Esophagus muscularis mucosa (tissue), 4 donors: ENCODE data around the gene PRR5L. TPM values are rescaled to one million over a fixed set of nuclear protein-coding genes. Genes with fewer than 3 reads are reported as not detected.

Source experiments
- DNase-seq: peaks from one replicate; pipeline ENCODE4 v3.0.0-alpha.2; 2017; ENCODE audit errors: extremely low spot score
- H3K27ac ChIP-seq, 4 donors: fragments of 200-600 bp; sonication (generic); replicated peaks in 1 of 4; 1 replicate in 3 of 4; 2 replicates in 1 of 4; pipeline ENCODE4 v1.5.1; 2016 to 2019; ENCODE audit warnings: mild to moderate bottlenecking in 1 of 4
- H3K27me3 ChIP-seq, 4 donors: fragments of 200-600 bp; sonication (generic); one replicate each; pipeline versions ENCODE4 v1.5.1 to v1.6.0; 2016 to 2019
- H3K36me3 ChIP-seq, 4 donors: fragments of 200-600 bp; sonication (generic); one replicate each; pipeline ENCODE4 v1.5.1; 2016 to 2019
- H3K4me1 ChIP-seq, 4 donors: fragments of 200-600 bp; sonication (generic); one replicate each; pipeline ENCODE4 v1.5.1; 2016 to 2019
- H3K4me3 ChIP-seq, 4 donors: fragments of 200-600 bp; sonication (generic); 1 replicate in 2 of 4; 2 replicates in 2 of 4; pipeline ENCODE4 v1.5.1; 2016 to 2019; ENCODE audit warnings: mild to moderate bottlenecking in 4 of 4, moderate library complexity in 1 of 4
- H3K9me3 ChIP-seq, 4 donors: fragments of 200-600 bp; sonication (generic); 1 replicate in 3 of 4; 2 replicates in 1 of 4; pipeline ENCODE4 v1.5.1; 2016 to 2019
- CTCF ChIP-seq, 3 experiments: fragments of 200-600 bp in 2 of 3; fragments of 450-650 bp in 1 of 3; sonication (generic) in 2 of 3; IDR thresholded peaks; one replicate each; pipeline ENCODE4 v1.5.1; 2017 to 2019; ENCODE audit warnings: antibody characterized with exemption in 3 of 3, mild to moderate bottlenecking in 2 of 3, moderate library complexity in 1 of 3
- EP300 ChIP-seq: sonication (generic); formaldehyde crosslinking; IDR thresholded peaks from one replicate; pipeline ENCODE4 v1.6.1; 2017; ENCODE audit warnings: antibody characterized with exemption
- POLR2A ChIP-seq: fragments of 450-650 bp; IDR thresholded peaks from one replicate; pipeline ENCODE4 v1.6.1; 2017; ENCODE audit warnings: antibody characterized with exemption, moderate library complexity, mild to moderate bottlenecking, low read depth
- POLR2AphosphoS5 ChIP-seq, 2 donors: sonication (generic); formaldehyde crosslinking; IDR thresholded peaks; one replicate each; pipeline ENCODE4 v1.6.1; 2017; ENCODE audit warnings: antibody characterized with exemption in 2 of 2
- WGBS: methylation state at CpG from one replicate; pipeline ENCODE4 v1.1.5; 2018; 5-methylcytosine and 5-hydroxymethylcytosine counted together
- intact Hi-C: fragments of 100-400 bp; cut with DNase I; formaldehyde crosslinking; loops from one replicate; pipeline ENCODE4 v1.15.1; 2023
- total RNA-seq, 4 donors: library from RNA; depleted of rRNA; stranded (reverse); fragments of >200 nt; gene quantifications; one replicate each; pipeline versions ENCODE4 v1.1.0 to v1.2.1, GENCODE V29; 2016

The PRR5L gene
- total RNA-seq, 4 donors from 2014 or later = 1.7 to 9.6 (median 3.1) TPM

- Histone ChIP-seq H3K9me3 (no peaks in the 10 kb centered on the region), H3K27me3 (peaks cover 0 to 38% (median 17%) of the 10 kb centered on the region in 4 donors), H3K36me3 (no peaks in the 10 kb centered on the region), H3K4me3 (no peak overlapping the region), H3K4me1 (peaks cover 4 to 23% (median 19%) of the 10 kb centered on the region in 4 donors), H3K27ac (no peak overlapping the region)
- WGBS = 78% methylated on average over 4 of the region's 4 CpGs
- TF ChIP-seq POLR2A (no peak), CTCF (IDR thresholded peaks at IDR 0.05) (no peak), EP300 (no peak), POLR2AphosphoS5 (IDR thresholded peaks at IDR 0.05) (no peak)
- DNase-seq = no peak
- intact Hi-C loops = no loop called here
Observed at GRCh38 chr11:36381015-36381360, 84.9 kb downstream of the PRR5L start.

DNA sequence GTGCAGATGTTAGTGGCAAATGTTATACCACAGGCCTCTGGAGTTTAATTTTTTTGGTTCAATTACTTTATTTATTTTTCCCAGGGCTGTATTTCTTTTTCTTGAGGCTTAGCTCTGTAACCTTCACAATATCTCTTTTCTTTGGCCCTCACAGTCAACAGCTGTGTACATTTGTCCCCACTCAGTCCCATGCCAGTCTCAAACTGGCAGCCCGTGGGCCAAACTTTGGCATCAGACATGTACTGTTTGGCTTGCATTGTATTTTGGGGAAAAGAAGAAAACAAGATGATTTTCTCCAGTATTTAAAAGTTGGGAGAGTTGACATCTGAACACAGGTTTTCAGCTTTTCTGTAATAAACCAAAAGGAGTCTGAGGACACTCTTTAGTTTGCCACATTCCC lies 87.1 kb downstream of the PRR5L start:
- Histone ChIP-seq H3K4me3 (no peak overlapping the region), H3K9me3 (no peaks in the 10 kb centered on the region), H3K4me1 (peaks cover 0 to under 1% (median 0%) of the 10 kb centered on the region in 4 donors), H3K36me3 (no peaks in the 10 kb centered on the region), H3K27ac (no peak overlapping the region), H3K27me3 (peaks cover 0 to 16% (median under 1%) of the 10 kb centered on the region in 4 donors)
- WGBS = 100% methylated on average over 1 of the region's 1 CpG
- no peak for TF ChIP-seq POLR2AphosphoS5 (IDR thresholded peaks at IDR 0.05)
- TF ChIP-seq POLR2A = no peak
- TF ChIP-seq CTCF (IDR thresholded peaks at IDR 0.05) = no peak
- TF ChIP-seq EP300 = no peak
- intact Hi-C loops = no loop called here
- no peak for DNase-seq

GRCh38 chr11:36385121-36385970 lies 89.3 kb downstream of the PRR5L start:
- 53% methylated on average over 7 of the region's 9 CpGs for WGBS
- TF ChIP-seq EP300 (no peak), POLR2A (no peak)
- Histone ChIP-seq H3K27me3 (no peaks in the 10 kb centered on the region), H3K27ac (no peak overlapping the region), H3K4me1 (no peaks in the 10 kb centered on the region), H3K36me3 (no peaks in the 10 kb centered on the region), H3K9me3 (no peaks in the 10 kb centered on the region), H3K4me3 (no peak overlapping the region)
- intact Hi-C loops = no loop called here
- DNase-seq = no peak

DNA sequence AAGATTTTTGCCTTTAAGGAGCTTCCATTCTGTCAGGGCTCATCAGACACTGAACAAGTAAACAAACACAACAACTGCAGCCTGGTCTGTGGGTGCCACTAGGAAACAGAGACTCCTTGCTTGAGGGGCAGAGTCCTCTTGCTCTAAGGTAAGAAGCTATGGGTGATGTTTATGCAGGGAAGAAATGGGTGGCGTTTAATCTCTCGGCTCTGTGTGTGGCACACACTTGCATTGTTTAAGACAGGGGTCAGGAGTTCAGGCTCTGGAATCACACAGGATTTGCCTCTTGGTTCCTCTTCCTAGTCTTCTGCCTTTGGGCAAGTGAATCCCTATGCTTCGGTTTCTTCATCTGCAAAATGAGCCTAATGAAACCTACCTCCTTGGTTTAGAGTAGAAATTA lies 90.3 kb downstream of the PRR5L start:
- Histone ChIP-seq H3K27me3 (no peaks in the 10 kb centered on the region), H3K9me3 (no peaks in the 10 kb centered on the region), H3K27ac (no peak overlapping the region), H3K36me3 (no peaks in the 10 kb centered on the region), H3K4me3 (no peak overlapping the region), H3K4me1 (no peaks in the 10 kb centered on the region)
- TF ChIP-seq POLR2A (no peak), CTCF (IDR thresholded peaks at IDR 0.05) (no peak), EP300 (no peak), POLR2AphosphoS5 (IDR thresholded peaks at IDR 0.05) (no peak)
- 69% methylated on average over 3 of the region's 3 CpGs for WGBS
- DNase-seq = no peak
- intact Hi-C loops = no loop called here

- H3K27me3 ChIP-seq = no peaks in the 10 kb centered on the region
- WGBS = 98% methylated on average over 2 of the region's 2 CpGs
- no peaks in the 10 kb centered on the region for H3K36me3 ChIP-seq
- no peaks in the 10 kb centered on the region for H3K4me1 ChIP-seq
- no peak overlapping the region for H3K4me3 ChIP-seq
- intact Hi-C loops = no loop called here
- H3K9me3 ChIP-seq = no peaks in the 10 kb centered on the region
- DNase-seq = no peak
- no peak overlapping the region for H3K27ac ChIP-seq
- TF ChIP-seq EP300 = no peak
- no peak for TF ChIP-seq POLR2A
- no peak for TF ChIP-seq CTCF (IDR thresholded peaks at IDR 0.05)
- no peak for TF ChIP-seq POLR2AphosphoS5 (IDR thresholded peaks at IDR 0.05)
Observed at GRCh38 chr11:36388071-36388470, 92.0 kb downstream of the PRR5L start.
